HCT116 (cell line): Measurements from ENCODE around the gene CDC42SE1. TPM values are rescaled to one million over a fixed set of nuclear protein-coding genes. Genes with fewer than 3 reads are reported as not detected.

Experiments used
- ATAC-seq: fragments of 200-7000 bp; cut with Tn5 transposase; 2 replicates; pipeline ENCODE4 v1.9.1; 2020; ENCODE audit warnings: mild to moderate bottlenecking, moderate library complexity
- BruUV-seq: library from RNA; stranded (reverse); fragments of 400-500 nt; replicated peaks from 2 replicates; lab custom pipeline; 2021; lab: Mats Ljungman, UMichigan
- CTCF ChIA-PET: fragments of 300-600 bp; sonication (Branson Sonifier 250); formaldehyde crosslinking; loops from one replicate; lab custom pipeline; 2021; ENCODE audit warnings: antibody characterized with exemption; lab: Charles Lee
- POLR2A ChIA-PET: fragments of 300-600, 350-600 bp; sonication (Branson Sonifier 250); formaldehyde crosslinking; loops from one replicate; lab custom pipeline; 2021; ENCODE audit warnings: antibody characterized with exemption; lab: Charles Lee
- RAD21 ChIA-PET, 2 experiments: fragments of 300-600 bp; sonication (Branson Sonifier 250); formaldehyde crosslinking; loops; one replicate each; lab custom pipeline; 2023; ENCODE audit warnings: low total read pairs in 2 of 2; ENCODE audit not compliant: uncharacterized antibody in 2 of 2, unreplicated experiment in 2 of 2, low non-redundant PET in 1 of 2; lab: Charles Lee
- DNase-seq: peaks from one replicate; pipeline ENCODE4 v3.0.0-alpha.2; 2010; ENCODE audit warnings: low read depth, low spot score
- H2AFZ ChIP-seq: fragments of 200-600 bp; shearing (Covaris generic), sonication (generic); 2 replicates; pipeline ENCODE4 v1.6.1; 2017; ENCODE audit warnings: low read depth, mixed run types, mixed read lengths, antibody characterized with exemption, low read length; ENCODE audit not compliant: poor library complexity, severe bottlenecking
- H3K27ac ChIP-seq: 2 replicates; pipeline ENCODE4 v1.5.1; 2012; ENCODE audit warnings: low read depth, low read length
- H3K27me3 ChIP-seq: fragments of 200-600 bp; sonication (generic); 2 replicates; pipeline ENCODE4 v1.6.1; 2016; ENCODE audit warnings: mixed run types, low read length, mixed read lengths; ENCODE audit not compliant: insufficient read depth
- H3K36me3 ChIP-seq, 2 experiments: fragments of 200-500 bp in 1 of 2; fragments of 200-600 bp in 1 of 2; sonication (Bioruptor generic) in 1 of 2; sonication (generic) in 1 of 2; 2 replicates each; pipeline versions ENCODE4 v1.5.1 to v1.6.1; 2014 to 2016; ENCODE audit warnings: low read length in 2 of 2, inconsistent platforms in 1 of 2, mixed read lengths in 1 of 2, mixed run types in 1 of 2; ENCODE audit not compliant: insufficient read depth in 2 of 2, control insufficient read depth in 1 of 2
- H3K4me1 ChIP-seq, 2 experiments: fragments of 200-600 bp in 1 of 2; sonication (generic) in 1 of 2; 2 replicates each; pipeline versions ENCODE4 v1.5.1 to v1.6.1; 2012 to 2017; ENCODE audit warnings: low read length in 2 of 2, inconsistent platforms in 1 of 2, mild to moderate bottlenecking in 1 of 2, mixed read lengths in 1 of 2, mixed run types in 1 of 2, moderate library complexity in 1 of 2; ENCODE audit not compliant: insufficient read depth in 2 of 2, control insufficient read depth in 1 of 2
- H3K4me2 ChIP-seq: fragments of 200-600 bp; sonication (generic); 2 replicates; pipeline ENCODE4 v1.6.1; 2017; ENCODE audit warnings: mixed run types, low read length, mixed read lengths
- H3K4me3 ChIP-seq, 2 experiments: fragments of 200-600 bp in 1 of 2; sonication (generic) in 1 of 2; replicated peaks in 1 of 2; 2 replicates each; pipeline ENCODE4 v1.5.1; 2011 to 2016; ENCODE audit warnings: low read length in 2 of 2, control low read depth in 1 of 2, low read depth in 1 of 2, mild to moderate bottlenecking in 1 of 2, mixed read lengths in 1 of 2, mixed run types in 1 of 2
- H3K79me2 ChIP-seq: fragments of 200-600 bp; sonication (generic); 2 replicates; pipeline ENCODE4 v1.6.1; 2017; ENCODE audit warnings: mild to moderate bottlenecking, mixed run types, low read length, moderate library complexity, mixed read lengths; ENCODE audit not compliant: insufficient read depth
- H3K9ac ChIP-seq: fragments of 200-600 bp; sonication (generic); 2 replicates; pipeline ENCODE4 v1.6.1; 2016; ENCODE audit warnings: low read length, mixed read lengths
- H3K9me2 ChIP-seq: fragments of 200-600 bp; sonication (generic), shearing (Covaris generic); 2 replicates; pipeline ENCODE4 v1.6.1; 2017; ENCODE audit warnings: mixed run types, mild to moderate bottlenecking, moderate library complexity; ENCODE audit not compliant: insufficient read depth
- H3K9me3 ChIP-seq, 2 experiments: fragments of 200-500 bp in 1 of 2; fragments of 200-600 bp in 1 of 2; sonication (Bioruptor generic) in 1 of 2; sonication (generic) in 1 of 2; 2 replicates each; pipeline ENCODE4 v1.6.1; 2014 to 2017; ENCODE audit warnings: low read length in 2 of 2, mixed read lengths in 2 of 2, inconsistent platforms in 1 of 2, low read depth in 1 of 2, mild to moderate bottlenecking in 1 of 2, mixed run types in 1 of 2, moderate library complexity in 1 of 2; ENCODE audit not compliant: control insufficient read depth in 1 of 2, insufficient read depth in 1 of 2
- H4K20me1 ChIP-seq: fragments of 200-600 bp; sonication (generic), shearing (Covaris generic); 2 replicates; pipeline ENCODE4 v1.6.1; 2017; ENCODE audit warnings: mixed run types, mild to moderate bottlenecking, moderate library complexity; ENCODE audit not compliant: insufficient read depth
- CBX3 ChIP-seq: IDR thresholded peaks from 2 replicates; pipeline ENCODE4 v1.6.1; 2012; ENCODE audit warnings: low read depth
- CEBPB ChIP-seq: IDR thresholded peaks from 2 replicates; pipeline ENCODE4 v1.6.1; 2012; ENCODE audit warnings: low read depth
- ELF1 ChIP-seq: IDR thresholded peaks from 2 replicates; pipeline ENCODE4 v1.6.1; 2012; ENCODE audit warnings: low read depth, borderline replicate concordance
- EZH2phosphoT487 ChIP-seq: fragments of 200-600 bp; IDR thresholded peaks from 2 replicates; pipeline ENCODE4 v1.6.1; 2018; ENCODE audit warnings: antibody characterized with exemption, borderline replicate concordance
- MAX ChIP-seq: IDR thresholded peaks from 2 replicates; pipeline ENCODE4 v1.6.1; 2012
- POLR2AphosphoS5 ChIP-seq: IDR thresholded peaks from 2 replicates; pipeline ENCODE4 v1.6.1; 2011; ENCODE audit warnings: mild to moderate bottlenecking, low read depth, low read length, moderate library complexity
- SIN3A ChIP-seq: IDR thresholded peaks from 2 replicates; pipeline ENCODE4 v1.6.1; 2012; ENCODE audit warnings: low read depth
- TCF7L2 ChIP-seq: IDR thresholded peaks from 2 replicates; pipeline ENCODE4 v1.7.0; 2011; ENCODE audit warnings: borderline replicate concordance, inconsistent platforms; ENCODE audit not compliant: insufficient read depth, insufficient read length; ENCODE audit errors: extremely low read depth
- intact Hi-C: fragments of 100-400 bp; cut with micrococcal nuclease; formaldehyde crosslinking; loops from 2 replicates; pipeline ENCODE4 v1.10.0; 2022
- total RNA-seq: library from RNA; stranded (reverse); gene quantifications from one replicate; pipeline ENCODE4 v1.2.1, GENCODE V29; 2021; ENCODE audit not compliant: unreplicated experiment
- TF ChIP-seq, protein P1 (sequence below): IDR thresholded peaks from 2 replicates; pipeline ENCODE4 v1.6.1; 2011; ENCODE audit warnings: mild to moderate bottlenecking, low read length, moderate library complexity; ENCODE audit not compliant: insufficient replicate concordance; ENCODE audit errors: extremely low read depth

The CDC42SE1 gene
- total RNA-seq, 1 experiment from 2014 or later: 50.5 TPM

GRCh38 chr1:151104630-151105029 is 45.2 kb upstream of the CDC42SE1 start:
- ChIA-PET RAD21 (no interaction called here), POLR2A (no interaction called here), CTCF (no interaction called here)
- no peaks in the 10 kb centered on the region for H3K79me2 ChIP-seq
- no peak overlapping the region for H2AFZ ChIP-seq
- H3K27ac ChIP-seq: no peak overlapping the region
- no peak overlapping the region for H3K9ac ChIP-seq
- H3K4me2 ChIP-seq: no peak overlapping the region
- H3K4me1 ChIP-seq: peaks cover 15% of the 10 kb centered on the region in 2 experiments; a peak in 3 of 4 replicates
- intact Hi-C loops: no loop called here
- no TSS peak for BruUV-seq
- no peaks in the 10 kb centered on the region for H3K9me2 ChIP-seq
- H3K9me3 ChIP-seq: no peaks in the 10 kb centered on the region
- TF ChIP-seq POLR2AphosphoS5: no peak
- no peak for TF ChIP-seq MAX
- TF ChIP-seq ELF1: no peak
- TF ChIP-seq, protein P1, sequence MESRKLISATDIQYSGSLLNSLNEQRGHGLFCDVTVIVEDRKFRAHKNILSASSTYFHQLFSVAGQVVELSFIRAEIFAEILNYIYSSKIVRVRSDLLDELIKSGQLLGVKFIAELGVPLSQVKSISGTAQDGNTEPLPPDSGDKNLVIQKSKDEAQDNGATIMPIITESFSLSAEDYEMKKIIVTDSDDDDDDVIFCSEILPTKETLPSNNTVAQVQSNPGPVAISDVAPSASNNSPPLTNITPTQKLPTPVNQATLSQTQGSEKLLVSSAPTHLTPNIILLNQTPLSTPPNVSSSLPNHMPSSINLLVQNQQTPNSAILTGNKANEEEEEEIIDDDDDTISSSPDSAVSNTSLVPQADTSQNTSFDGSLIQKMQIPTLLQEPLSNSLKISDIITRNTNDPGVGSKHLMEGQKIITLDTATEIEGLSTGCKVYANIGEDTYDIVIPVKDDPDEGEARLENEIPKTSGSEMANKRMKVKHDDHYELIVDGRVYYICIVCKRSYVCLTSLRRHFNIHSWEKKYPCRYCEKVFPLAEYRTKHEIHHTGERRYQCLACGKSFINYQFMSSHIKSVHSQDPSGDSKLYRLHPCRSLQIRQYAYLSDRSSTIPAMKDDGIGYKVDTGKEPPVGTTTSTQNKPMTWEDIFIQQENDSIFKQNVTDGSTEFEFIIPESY: no peak
- no peak for TF ChIP-seq TCF7L2
- TF ChIP-seq CEBPB: no peak
- no peak for TF ChIP-seq CBX3
- no peak for TF ChIP-seq EZH2phosphoT487
- TF ChIP-seq SIN3A: no peak
- H3K4me3 ChIP-seq: no peak overlapping the region
- no peak for ATAC-seq
- no peak for DNase-seq
- no peaks in the 10 kb centered on the region for H4K20me1 ChIP-seq
- H3K36me3 ChIP-seq: no peaks in the 10 kb centered on the region
- no peaks in the 10 kb centered on the region for H3K27me3 ChIP-seq
